GM21367 (cell line): ENCODE data around the gene C1orf232.

ENCODE experiments used
- ATAC-seq: cut with Tn5 transposase; IDR thresholded peaks from one replicate; pipeline ENCODE4 v1.9.1; 2021; ENCODE audit not compliant: unreplicated experiment

The C1orf232 gene

GRCh38 chr1:26168410-26169197, at the start of gene C1orf232:
TSS of gene C1orf232 (minus strand) at chr1:26168963. CDS start at chr1:26168499, 464 bp downstream.
- ATAC-seq = no peak

GRCh38 chr1:26215246-26215645, 46.5 kb upstream of the C1orf232 start:
- no peak for ATAC-seq

DNA sequence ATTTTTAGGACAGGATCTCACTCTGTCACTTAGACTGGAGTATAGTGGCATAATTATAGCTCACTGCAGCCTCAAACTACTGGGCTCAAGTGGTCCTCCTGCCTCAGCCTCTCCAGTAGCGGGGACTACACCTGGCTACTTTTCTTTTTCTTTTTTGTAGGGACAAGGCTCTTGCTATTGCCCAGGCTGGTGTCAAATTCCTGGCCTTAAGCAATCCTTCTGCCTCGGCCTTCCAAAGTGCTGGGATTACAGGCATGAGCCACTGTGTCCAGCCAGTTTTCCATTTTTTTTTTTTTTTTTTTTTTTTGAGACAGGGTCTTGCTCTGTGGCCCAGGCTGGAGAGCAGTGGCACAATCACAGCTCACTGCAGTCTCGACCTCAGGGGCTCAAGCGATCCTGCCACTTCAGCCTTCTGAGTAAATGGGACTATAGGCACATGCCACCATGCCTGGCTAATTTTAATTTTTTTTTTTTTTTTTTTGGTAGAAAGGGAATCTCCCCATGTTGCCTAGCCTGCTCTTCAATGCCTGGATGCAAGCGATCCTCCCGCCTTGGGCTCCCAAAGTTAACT, 44.7 kb upstream of the C1orf232 start:
- ATAC-seq = no peak

DNA sequence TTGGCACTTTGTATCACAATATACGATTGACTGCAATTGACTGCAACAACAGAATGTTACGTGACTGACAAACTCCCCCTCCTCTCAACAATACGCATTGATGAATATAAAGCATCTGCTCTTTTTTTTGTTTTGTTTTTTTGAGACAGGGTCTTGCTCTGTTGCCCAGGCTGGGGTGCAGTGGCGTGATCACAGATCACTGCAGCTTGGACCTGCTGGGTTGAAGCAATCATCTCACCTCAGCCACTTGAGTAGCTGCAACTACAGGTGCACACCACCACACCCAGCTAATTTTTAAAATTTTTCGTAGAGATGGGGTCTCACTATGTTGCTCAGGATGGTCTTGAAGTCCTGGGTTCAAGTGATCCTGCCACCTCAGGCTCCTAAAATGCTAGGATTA, 44.0 kb upstream of the C1orf232 start:
- ATAC-seq = no peak

- ATAC-seq = no peak
These were observed 41.5 kb upstream of the C1orf232 start for GRCh38 chr1:26210147-26210870.

GRCh38 chr1:26203642-26204318, 35.0 kb upstream of the C1orf232 start:
- no peak for ATAC-seq

- ATAC-seq = no peak
These were observed 31.6 kb upstream of the C1orf232 start for GRCh38 chr1:26200413-26200812.

DNA sequence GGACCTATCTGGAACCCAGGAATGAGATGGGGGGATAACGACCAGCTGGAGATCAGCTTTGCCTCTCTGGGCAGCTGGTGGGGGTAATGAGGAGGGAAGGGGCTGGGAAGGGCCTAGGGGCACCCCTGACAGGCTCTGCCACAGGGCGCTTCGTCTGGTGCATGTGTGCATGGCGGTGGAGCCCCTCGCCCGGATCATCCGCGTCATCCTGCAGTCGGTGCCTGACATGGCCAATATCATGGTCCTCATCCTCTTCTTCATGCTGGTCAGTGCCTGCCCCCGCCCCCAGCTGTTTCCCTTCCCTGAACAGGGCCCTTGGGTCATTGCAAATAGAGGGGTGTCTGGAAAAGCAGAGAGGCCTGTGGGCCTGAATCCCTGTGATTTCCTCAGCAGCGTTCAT, 29.1 kb upstream of the C1orf232 start:
- ATAC-seq = no peak

DNA sequence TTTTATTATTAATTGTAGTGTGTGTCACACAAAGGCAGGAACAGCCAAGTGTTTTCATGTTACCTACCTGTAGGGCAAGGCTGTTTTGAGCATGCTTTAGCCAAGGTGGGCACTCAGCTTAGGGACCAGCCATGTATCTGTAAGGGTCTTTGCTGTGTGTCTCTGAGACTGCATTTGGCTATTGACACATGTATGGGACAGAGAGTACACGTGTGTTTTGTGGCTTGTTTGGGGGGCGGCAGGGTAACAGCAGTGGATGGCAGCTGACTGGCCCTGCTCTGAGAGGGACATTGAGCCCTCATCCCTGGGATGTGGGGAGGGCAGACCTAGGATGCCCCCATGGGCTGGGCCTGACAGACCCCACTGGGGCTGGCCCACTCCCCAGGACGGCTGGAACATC, 28.5 kb upstream of the C1orf232 start:
- no peak for ATAC-seq

DNA sequence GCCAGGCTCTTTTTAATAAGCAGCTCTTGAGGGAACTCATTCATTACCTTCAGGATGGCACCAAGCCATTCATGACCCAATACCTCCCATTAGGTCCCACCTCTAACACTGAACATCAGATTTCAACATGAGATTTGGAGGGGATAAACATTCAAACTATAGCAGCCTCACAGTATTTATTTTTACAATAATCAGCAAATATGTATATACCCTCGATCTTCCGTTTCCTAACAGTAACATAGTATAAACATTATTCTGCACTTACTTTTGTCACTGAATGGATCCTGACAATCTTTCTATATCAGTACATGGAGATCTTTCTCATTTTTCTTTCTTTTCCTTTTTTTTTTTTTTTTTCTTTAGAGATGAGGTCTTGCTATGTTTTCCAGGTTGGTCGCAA, 27.0 kb upstream of the C1orf232 start:
- no peak for ATAC-seq

DNA sequence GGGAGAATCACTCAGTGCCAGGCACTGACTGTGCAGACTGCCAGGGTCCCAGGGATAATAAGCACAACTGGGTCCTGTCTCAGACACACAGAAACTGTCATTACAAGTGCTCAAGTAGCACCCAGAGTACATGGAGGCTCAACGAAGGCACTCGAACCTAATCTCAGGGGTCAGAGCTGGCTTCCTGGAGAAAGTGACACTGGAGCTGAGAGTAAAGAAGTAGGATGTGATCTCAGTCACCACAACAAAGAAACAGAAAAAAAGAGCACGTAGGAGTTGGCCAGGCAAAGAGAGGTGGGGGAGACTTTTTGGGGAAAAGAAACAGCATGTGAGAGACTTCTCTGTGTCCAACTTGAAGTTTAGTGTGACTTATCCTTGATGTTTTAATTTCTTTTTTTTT, 23.0 kb upstream of the C1orf232 start:
- ATAC-seq = no peak

DNA sequence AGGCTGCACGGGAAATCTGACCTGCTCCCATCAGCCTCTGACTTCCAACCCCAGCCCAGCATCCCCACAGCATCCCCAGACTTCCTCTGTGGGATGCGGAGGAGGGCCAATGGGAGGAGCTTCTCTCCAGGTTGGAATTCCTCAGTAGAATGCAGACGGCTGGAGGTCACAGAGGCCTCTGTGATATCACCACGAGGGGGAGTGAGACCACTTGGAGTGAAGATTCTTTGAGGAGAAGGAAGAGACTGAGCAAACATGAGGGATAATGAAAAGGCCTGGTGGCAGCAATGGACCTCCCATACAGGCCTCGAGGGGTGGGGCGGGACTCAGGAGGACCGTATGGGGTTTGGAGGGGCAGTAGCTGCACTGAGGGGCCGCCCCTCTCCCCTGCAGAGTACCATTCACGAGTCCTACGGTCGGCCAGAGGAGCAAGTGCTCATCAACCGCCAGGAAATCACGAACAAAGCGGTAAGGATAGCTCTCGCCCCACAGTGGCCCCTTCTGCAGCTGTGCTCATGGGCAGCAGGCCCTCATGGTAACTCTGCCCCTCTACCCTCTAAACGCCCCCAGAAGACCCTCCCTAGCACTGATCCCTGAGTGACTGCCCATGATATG, 21.7 kb upstream of the C1orf232 start, which contains the start of gene CATSPER4:
Gene CATSPER4, plus strand, starts transcription at position 230 of the 615 bp plus-strand sequence. Its CDS starts 26 bp downstream, at position 256.
- no peak for ATAC-seq

DNA sequence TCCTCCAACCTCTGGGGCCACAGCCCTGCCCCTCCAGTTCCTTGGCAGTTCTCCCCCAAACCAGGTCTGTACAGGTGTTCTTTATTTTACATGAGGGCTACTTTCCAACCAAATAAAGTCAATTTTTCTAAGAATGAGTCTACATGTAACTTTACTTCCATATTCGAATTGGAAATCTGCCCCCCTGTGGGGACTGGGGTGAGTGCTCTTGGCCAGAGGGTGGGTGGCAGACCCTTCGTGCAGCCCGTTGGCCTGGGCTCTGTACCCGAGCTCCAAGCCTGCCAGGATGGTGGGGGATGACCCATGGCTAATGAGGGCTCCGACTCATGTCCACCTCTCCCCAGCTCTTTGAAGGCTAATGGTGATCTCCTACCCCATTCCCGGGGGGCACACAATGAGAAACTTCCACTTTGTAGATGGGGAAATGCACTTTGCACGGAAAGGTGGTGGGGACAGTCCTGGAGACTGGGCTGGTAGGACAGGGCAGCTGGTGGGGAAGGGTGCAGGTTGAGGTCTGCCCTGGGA, 21.1 kb upstream of the C1orf232 start:
- ATAC-seq = no peak

- no peak for ATAC-seq
These were observed 20.6 kb upstream of the C1orf232 start for GRCh38 chr1:26189331-26189730.

DNA sequence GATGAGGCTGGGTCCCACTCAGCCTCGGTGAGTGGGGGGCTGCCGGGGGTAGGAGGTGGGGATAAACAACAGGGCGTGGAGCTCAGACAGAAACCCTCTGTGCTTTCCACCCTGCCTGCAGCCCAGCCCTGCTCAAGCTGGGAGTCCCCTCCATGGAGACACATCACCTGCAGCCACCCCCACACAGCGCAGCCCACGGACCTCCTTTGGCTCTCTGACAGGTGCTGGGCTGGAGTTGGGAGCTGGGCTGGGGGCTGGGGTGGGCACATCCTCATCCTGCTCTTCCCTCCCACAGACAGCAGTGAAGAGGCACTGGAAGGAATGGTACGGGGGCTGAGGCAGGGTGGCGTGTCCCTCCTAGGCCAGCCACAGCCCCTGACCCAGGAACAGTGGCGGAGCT, 19.7 kb upstream of the C1orf232 start:
- no peak for ATAC-seq

DNA sequence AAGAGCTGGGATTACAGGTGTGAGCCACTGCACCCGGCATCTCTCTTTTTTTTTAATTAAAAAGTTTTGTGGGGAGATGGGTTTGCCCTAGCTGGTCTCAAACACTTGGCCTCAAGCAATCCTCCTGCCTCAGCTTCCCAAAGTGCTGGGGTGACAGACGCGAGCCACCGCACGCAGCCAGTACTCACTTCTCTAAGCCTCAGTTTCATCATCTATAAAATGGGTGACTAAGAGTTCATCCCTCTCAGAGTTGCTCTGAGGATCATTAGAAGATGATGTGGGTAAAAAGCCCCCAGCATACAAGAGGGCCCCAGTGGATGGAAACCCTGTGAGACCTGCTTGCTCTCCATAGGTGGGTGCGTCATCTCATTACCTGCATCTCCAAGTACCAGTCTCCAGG, 19.1 kb upstream of the C1orf232 start:
- ATAC-seq = no peak

- ATAC-seq = no peak
These were observed 16.1 kb upstream of the C1orf232 start for GRCh38 chr1:26184883-26185282.

GRCh38 chr1:26184086-26184485, 15.3 kb upstream of the C1orf232 start:
- ATAC-seq = no peak

GRCh38 chr1:26182383-26182696, 13.6 kb upstream of the C1orf232 start:
- no peak for ATAC-seq

DNA sequence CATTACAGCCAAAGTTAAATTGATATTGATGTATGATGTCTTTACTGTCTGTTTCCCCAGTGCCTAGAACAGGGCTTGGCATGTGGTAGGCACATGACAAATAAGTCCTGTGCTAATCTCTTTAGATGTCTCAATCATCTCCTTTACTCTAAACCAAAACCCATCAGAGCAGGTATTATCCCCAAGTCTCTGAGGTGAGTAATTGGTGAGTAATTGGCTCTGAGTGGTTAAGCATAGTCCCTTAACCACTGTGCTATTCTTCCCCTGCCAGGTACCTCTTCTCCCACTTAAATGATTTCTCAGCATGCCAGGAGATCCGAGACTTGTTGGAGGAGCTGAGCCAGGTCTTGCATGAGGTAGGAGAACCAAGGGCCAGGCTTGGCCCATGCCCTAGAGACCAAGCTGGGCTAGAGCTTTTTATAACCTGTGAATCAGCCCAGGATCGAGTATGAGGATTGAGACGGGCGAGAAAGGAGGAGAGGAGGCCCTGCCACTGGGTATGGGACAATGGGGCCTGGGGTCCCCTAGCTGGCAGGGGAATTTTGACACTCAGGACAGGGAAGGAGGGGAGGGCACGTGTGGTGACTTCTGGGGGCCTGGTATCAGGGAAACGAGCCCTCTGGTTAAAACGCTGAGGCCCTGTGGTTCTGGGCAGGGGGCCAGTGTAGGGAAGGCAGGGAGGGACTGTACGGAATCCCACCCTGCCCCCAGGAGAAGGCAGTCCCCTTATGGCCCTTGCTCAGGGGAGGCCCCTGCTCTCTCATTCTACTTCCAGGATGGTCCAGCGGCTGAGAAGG, 13.0 kb upstream of the C1orf232 start:
- ATAC-seq = no peak
